ENCODE results near the gene VPS13D.

The VPS13D gene

DNA sequence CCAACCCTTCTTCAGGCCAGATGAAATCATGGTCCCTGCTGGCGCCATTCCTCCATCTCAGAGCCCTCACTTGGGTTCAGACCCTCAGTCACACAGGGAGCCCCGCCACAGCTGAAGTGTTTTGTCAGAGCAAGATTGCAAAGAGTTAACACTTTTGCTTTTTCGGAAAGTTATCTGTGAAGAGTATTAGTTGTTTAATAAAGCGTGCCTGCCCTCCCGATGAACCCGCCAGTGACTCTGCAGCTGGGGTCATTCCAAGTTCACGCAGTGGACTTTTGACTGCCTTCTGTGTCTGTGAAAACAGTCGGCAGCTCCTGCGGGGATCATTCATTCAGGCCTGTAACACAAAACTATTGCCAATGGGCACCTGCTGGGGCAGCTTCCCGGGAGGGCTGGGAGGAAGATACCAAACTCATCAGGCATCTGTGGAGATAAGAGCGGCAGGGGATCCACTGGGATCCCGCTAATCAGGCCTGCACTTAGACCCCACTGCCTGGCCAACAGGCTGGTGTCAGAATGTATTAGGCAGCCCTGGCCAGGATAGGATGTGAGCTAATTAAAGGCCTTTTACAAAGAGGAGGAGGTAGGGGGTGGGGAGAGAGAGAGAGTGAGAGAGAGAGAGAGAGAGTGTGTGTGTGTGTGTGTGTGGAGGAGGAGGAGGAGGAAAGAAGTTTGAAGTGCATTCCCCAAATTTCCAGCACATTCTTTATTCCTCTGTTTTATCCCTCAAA lies 203.7 kb downstream of the VPS13D start:
- DNase-seq (ENCODE audit: extremely low spot score), result peak; percentile 52
- POLR2A ChIA-PET, result interaction anchor here (1.0 kb wide), 1 partner anchor 218 kb away, joined by 3 read pairs; no protein-coding TSS in a partner anchor
- CTCF ChIA-PET, result no interaction called here
- TF ChIP-seq CTBP1 (IDR thresholded peaks at IDR 0.05; ENCODE audit: borderline replicate concordance) (peak; percentile 81), ZNF384 (IDR thresholded peaks at IDR 0.05) (no peak), ELF4 (IDR thresholded peaks at IDR 0.05) (no peak), SUZ12 (IDR thresholded peaks at IDR 0.05) (no peak), TARDBP (IDR thresholded peaks at IDR 0.05) (no peak), L3MBTL2 (conservative IDR thresholded peaks at IDR 0.05) (no peak)
- TF ChIP-seq, protein P1, sequence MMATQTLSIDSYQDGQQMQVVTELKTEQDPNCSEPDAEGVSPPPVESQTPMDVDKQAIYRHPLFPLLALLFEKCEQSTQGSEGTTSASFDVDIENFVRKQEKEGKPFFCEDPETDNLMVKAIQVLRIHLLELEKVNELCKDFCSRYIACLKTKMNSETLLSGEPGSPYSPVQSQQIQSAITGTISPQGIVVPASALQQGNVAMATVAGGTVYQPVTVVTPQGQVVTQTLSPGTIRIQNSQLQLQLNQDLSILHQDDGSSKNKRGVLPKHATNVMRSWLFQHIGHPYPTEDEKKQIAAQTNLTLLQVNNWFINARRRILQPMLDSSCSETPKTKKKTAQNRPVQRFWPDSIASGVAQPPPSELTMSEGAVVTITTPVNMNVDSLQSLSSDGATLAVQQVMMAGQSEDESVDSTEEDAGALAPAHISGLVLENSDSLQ (IDR thresholded peaks at IDR 0.05), result no peak

DNA sequence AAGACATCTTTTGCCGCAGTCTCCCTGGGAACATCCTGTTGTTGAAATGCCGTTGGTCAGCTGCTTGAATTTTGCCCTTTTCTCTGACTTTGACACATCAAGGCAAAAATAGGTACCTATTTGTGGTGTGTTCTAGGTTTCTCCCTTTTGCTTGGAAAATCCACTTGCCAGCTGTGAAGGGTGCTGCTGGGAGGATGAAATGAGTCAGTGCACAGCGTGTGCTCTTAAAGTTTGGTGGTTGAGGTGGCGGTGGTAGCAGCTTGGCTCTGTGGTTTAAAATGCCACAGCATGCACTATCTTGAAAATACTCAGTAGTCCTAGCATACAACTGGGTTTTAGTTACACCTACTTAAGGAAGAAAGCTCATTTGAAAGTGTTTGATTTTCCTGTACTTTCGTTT lies 204.3 kb downstream of the VPS13D start:
- no peak for TF ChIP-seq TARDBP (IDR thresholded peaks at IDR 0.05)
- ChIA-PET CTCF (no interaction called here), POLR2A (interaction anchor here (1.0 kb wide), 1 partner anchor 218 kb away, joined by 3 read pairs; no protein-coding TSS in a partner anchor)
- no peak for DNase-seq (ENCODE audit: extremely low spot score)

DNA sequence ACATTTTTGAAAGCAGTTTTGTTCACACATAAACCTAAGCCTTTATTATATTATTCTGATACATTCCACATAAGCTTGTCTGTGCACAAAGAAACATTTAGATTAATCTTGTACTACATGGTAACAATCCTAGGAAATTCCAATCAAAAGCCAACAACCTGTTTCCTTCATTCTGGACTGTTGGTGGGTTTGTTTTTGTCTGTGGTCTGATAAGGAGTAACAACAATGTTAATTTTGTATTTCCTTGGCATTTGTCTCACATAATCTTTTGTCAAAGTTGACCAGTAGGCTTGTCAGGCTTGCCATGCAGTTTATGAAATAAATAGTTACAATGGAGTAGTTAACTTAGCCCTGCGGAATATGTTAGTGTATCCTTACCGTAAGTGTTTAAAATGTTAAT lies 204.9 kb downstream of the VPS13D start:
- DNase-seq (ENCODE audit: extremely low spot score), result no peak
- no peak for TF ChIP-seq ZNF384 (IDR thresholded peaks at IDR 0.05)
- no peak for TF ChIP-seq FOXA1 (IDR thresholded peaks at IDR 0.05)
- TF ChIP-seq FOXM1 (IDR thresholded peaks at IDR 0.05; ENCODE audit: borderline replicate concordance), result no peak
- no peak for TF ChIP-seq NFRKB (IDR thresholded peaks at IDR 0.05)
- TF ChIP-seq HDGF (IDR thresholded peaks at IDR 0.05; ENCODE audit: borderline replicate concordance), result no peak
- TF ChIP-seq ELF4 (IDR thresholded peaks at IDR 0.05), result no peak
- TF ChIP-seq FOXK2 (IDR thresholded peaks at IDR 0.05), result no peak
- TF ChIP-seq SUZ12 (IDR thresholded peaks at IDR 0.05), result no peak
- TF ChIP-seq ARNT (IDR thresholded peaks at IDR 0.05), result no peak
- TF ChIP-seq L3MBTL2 (conservative IDR thresholded peaks at IDR 0.05), result no peak
- ChIA-PET POLR2A (no interaction called here), CTCF (interaction anchor here (0.7 kb wide), 1 partner anchor 117 kb away, joined by 3 read pairs; no protein-coding TSS in a partner anchor)

DNA sequence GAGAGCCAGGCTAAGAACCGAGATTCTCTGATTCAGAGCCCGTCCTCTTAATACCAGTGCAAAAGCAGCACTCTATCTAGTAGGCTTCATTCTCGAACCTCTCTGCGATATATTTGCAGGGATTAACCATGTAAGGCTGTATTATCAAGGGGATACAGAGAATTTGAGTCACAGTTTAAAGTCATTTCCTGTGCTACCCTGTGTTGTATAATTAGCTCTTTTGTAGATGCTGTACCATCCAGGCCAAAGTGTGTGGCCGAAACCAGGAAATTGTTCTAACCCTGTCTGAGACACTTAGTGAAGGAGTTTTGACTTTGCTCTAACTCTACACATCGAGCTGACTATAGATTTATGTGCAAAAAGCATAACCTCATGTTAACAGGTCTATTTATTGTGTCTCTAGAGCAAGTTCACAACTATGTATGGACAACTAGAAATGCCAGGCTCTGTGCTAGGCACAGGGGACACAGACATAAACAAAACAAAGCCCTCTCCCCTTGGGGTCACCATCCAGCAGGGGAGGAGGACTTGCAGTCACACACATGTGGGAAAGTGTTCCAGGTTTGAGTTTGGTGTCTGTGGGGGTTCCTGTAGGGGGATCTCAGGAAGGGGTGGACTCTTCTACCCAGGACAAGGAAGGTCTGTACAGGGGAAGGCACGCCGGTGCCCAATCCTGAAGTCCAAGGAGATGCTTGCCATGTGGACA lies 206.0 kb downstream of the VPS13D start:
- CTCF ChIA-PET, result no interaction called here
- no peak for DNase-seq (ENCODE audit: extremely low spot score)
- TF ChIP-seq CTBP1 (IDR thresholded peaks at IDR 0.05; ENCODE audit: borderline replicate concordance), result no peak
- TF ChIP-seq BHLHE40 (IDR thresholded peaks at IDR 0.05; ENCODE audit: borderline replicate concordance), result no peak
- no peak for TF ChIP-seq SP1 (IDR thresholded peaks at IDR 0.05)
- no peak for TF ChIP-seq LEF1 (IDR thresholded peaks at IDR 0.05; ENCODE audit: borderline replicate concordance)
- TF ChIP-seq SUZ12 (IDR thresholded peaks at IDR 0.05), result no peak
- no peak for TF ChIP-seq FOXM1 (IDR thresholded peaks at IDR 0.05; ENCODE audit: borderline replicate concordance)
- no peak for TF ChIP-seq NFRKB (IDR thresholded peaks at IDR 0.05)
- TF ChIP-seq HDGF (IDR thresholded peaks at IDR 0.05; ENCODE audit: borderline replicate concordance), result no peak
- no peak for TF ChIP-seq TARDBP (IDR thresholded peaks at IDR 0.05)
- no peak for TF ChIP-seq FOXA1 (IDR thresholded peaks at IDR 0.05)
- TF ChIP-seq L3MBTL2 (conservative IDR thresholded peaks at IDR 0.05), result no peak
- TF ChIP-seq FOXK2 (IDR thresholded peaks at IDR 0.05), result no peak
- TF ChIP-seq ELF4 (IDR thresholded peaks at IDR 0.05), result no peak
- TF ChIP-seq ARNT (IDR thresholded peaks at IDR 0.05), result no peak
- no peak for TF ChIP-seq ZNF384 (IDR thresholded peaks at IDR 0.05)
- TF ChIP-seq, protein P1 (IDR thresholded peaks at IDR 0.05), result no peak
- POLR2A ChIA-PET, result no interaction called here

DNA sequence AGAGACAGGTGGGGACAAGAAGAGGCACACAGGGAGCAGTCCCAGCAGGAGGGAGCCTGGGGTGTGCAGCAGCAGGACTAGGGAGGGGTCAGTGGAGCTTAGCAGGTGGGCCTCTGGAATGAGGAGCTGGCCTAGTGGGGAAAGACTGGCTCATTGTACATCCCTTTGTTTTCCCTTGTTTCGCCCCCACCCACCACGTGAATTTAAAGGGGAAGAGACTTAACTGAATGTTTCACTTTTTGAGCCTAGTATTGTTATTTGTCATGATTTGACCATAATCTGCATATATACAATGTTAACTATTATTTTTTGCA lies 206.5 kb downstream of the VPS13D start:
- CTCF ChIA-PET, result no interaction called here
- no peak for DNase-seq (ENCODE audit: extremely low spot score)
- TF ChIP-seq NFRKB (IDR thresholded peaks at IDR 0.05) (no peak), FOXM1 (IDR thresholded peaks at IDR 0.05; ENCODE audit: borderline replicate concordance) (no peak), ARNT (IDR thresholded peaks at IDR 0.05) (no peak), CTBP1 (IDR thresholded peaks at IDR 0.05; ENCODE audit: borderline replicate concordance) (no peak), SP1 (IDR thresholded peaks at IDR 0.05) (no peak), LEF1 (IDR thresholded peaks at IDR 0.05; ENCODE audit: borderline replicate concordance) (no peak), TARDBP (IDR thresholded peaks at IDR 0.05) (no peak)
- POLR2A ChIA-PET, result no interaction called here

DNA sequence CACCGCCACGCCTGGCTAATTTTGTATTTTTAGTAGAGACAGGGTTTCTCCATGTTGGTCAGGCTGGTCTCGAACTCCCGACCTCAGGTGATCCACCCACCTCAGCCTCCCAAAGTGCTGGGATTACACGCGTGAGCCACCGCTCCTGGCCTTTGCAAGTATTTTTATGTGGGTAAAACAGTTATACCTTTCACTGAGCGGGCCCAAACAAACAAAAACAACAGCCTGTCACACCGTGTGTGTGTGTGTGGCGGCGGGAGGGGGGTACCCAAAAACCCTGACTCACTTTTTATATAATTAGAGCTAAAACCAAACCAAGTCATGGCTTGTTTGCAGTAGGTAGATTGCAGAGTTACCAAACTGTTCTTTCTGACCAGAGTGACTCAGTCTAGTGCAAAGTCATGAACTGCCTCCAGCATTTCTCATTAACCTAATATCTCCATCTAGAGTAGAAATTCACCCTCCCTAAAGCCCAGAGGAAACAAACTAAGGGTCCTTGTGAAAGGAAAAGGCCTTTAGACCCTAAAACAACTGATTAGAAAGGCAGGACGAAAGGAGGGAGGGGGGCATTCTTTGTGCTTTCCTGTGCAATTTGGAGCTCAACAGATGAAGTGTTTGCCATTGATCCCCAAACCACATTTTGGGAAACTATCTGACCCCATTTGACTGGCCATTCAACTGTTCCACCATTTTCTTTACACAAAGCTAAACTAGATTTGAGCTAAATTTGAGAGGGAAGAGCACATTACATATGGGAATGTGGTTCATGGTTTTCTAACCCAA lies 207.2 kb downstream of the VPS13D start:
- no peak for TF ChIP-seq ELF4 (IDR thresholded peaks at IDR 0.05)
- no peak for TF ChIP-seq FOXA1 (IDR thresholded peaks at IDR 0.05)
- no peak for TF ChIP-seq L3MBTL2 (conservative IDR thresholded peaks at IDR 0.05)
- no peak for TF ChIP-seq HDGF (IDR thresholded peaks at IDR 0.05; ENCODE audit: borderline replicate concordance)
- TF ChIP-seq ARNT (IDR thresholded peaks at IDR 0.05), result no peak
- TF ChIP-seq TARDBP (IDR thresholded peaks at IDR 0.05), result no peak
- TF ChIP-seq SUZ12 (IDR thresholded peaks at IDR 0.05), result no peak
- no peak for TF ChIP-seq SP1 (IDR thresholded peaks at IDR 0.05)
- no peak for TF ChIP-seq ZNF384 (IDR thresholded peaks at IDR 0.05)
- no peak for TF ChIP-seq LEF1 (IDR thresholded peaks at IDR 0.05; ENCODE audit: borderline replicate concordance)
- no peak for TF ChIP-seq BHLHE40 (IDR thresholded peaks at IDR 0.05; ENCODE audit: borderline replicate concordance)
- no peak for TF ChIP-seq FOXM1 (IDR thresholded peaks at IDR 0.05; ENCODE audit: borderline replicate concordance)
- TF ChIP-seq CTBP1 (IDR thresholded peaks at IDR 0.05; ENCODE audit: borderline replicate concordance), result no peak
- no peak for TF ChIP-seq FOXK2 (IDR thresholded peaks at IDR 0.05)
- no peak for TF ChIP-seq NFRKB (IDR thresholded peaks at IDR 0.05)
- TF ChIP-seq, protein P1 (IDR thresholded peaks at IDR 0.05), result no peak
- ChIA-PET POLR2A (no interaction called here), CTCF (no interaction called here)
- DNase-seq (ENCODE audit: extremely low spot score), result no peak
